MM.1S (cell line): ENCODE results near the gene CHN2.

ENCODE experiments used
- EZH2 ChIP-seq: fragments of 300-600 bp; sonication (generic); optimal IDR thresholded peaks from 2 replicates; pipeline ENCODE3; 2017; ENCODE audit warnings: low read depth, mild to moderate bottlenecking, antibody characterized with exemption, low read length, mixed read lengths
- TF ChIP-seq, protein P1 (sequence below): fragments of 300-600 bp; sonication (generic); IDR thresholded peaks from 2 replicates; pipeline ENCODE4 v1.5.1; 2016; ENCODE audit warnings: antibody characterized with exemption, low read length, mixed read lengths

GRCh38 chr7:29194206-29194593 is 375 bp upstream of the CHN2 start:
- TF ChIP-seq EZH2: no peak
- TF ChIP-seq, protein P1, sequence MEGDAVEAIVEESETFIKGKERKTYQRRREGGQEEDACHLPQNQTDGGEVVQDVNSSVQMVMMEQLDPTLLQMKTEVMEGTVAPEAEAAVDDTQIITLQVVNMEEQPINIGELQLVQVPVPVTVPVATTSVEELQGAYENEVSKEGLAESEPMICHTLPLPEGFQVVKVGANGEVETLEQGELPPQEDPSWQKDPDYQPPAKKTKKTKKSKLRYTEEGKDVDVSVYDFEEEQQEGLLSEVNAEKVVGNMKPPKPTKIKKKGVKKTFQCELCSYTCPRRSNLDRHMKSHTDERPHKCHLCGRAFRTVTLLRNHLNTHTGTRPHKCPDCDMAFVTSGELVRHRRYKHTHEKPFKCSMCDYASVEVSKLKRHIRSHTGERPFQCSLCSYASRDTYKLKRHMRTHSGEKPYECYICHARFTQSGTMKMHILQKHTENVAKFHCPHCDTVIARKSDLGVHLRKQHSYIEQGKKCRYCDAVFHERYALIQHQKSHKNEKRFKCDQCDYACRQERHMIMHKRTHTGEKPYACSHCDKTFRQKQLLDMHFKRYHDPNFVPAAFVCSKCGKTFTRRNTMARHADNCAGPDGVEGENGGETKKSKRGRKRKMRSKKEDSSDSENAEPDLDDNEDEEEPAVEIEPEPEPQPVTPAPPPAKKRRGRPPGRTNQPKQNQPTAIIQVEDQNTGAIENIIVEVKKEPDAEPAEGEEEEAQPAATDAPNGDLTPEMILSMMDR: no peak
